HepG2 (cell line): ENCODE results near the gene AP2A2. TPM values are rescaled to one million over a fixed set of nuclear protein-coding genes. Genes with fewer than 3 reads are reported as not detected.
A peak's percentile ranks its signal among the peaks of the same experiment; 100 is the strongest.
"Not testable (repeated sequence)": the region's sequence is repeated elsewhere in the genome, so short reads cannot be mapped to it uniquely, and the experiment has no call there.

Experiments
- ATAC-seq: fragments of 200-7000 bp; cut with Tn5 transposase; 3 replicates; pipeline ENCODE4 v1.9.1; 2020; ENCODE audit warnings: mild to moderate bottlenecking, moderate library complexity
- BruUV-seq: library from RNA; stranded (reverse); fragments of 400-500 nt; replicated peaks from 2 replicates; lab custom pipeline; 2021; lab: Mats Ljungman, UMichigan
- CTCF ChIA-PET: fragments of 300-600 bp; formaldehyde crosslinking; extraction: SDS; loops from one replicate; lab custom pipeline; 2021; ENCODE audit warnings: low total read pairs, inconsistent platforms, low intra/inter-chr PET ratio; lab: Yijun Ruan, JAX
- POLR2A ChIA-PET: fragments of 350-600 bp; sonication (Branson Sonifier 250); formaldehyde crosslinking; loops from one replicate; lab custom pipeline; 2020; ENCODE audit warnings: antibody characterized with exemption, inconsistent platforms; lab: Yijun Ruan, JAX
- DNase-seq: peaks from one replicate; pipeline ENCODE4 v3.0.0-alpha.2; 2015; ENCODE audit warnings: low spot score
- FAIRE-seq: peaks from 3 replicates; lab custom pipeline; 2011; peaks lifted over from hg19 to GRCh38; lab: Jason Lieb, UNC
- H2AFZ ChIP-seq: one replicate; pipeline ENCODE4 v1.6.1; 2011; ENCODE audit warnings: low read length, inconsistent platforms
- H3K27ac ChIP-seq: fragments of 300-600 bp; 3 replicates; pipeline ENCODE4 v1.8.0; 2011; ENCODE audit warnings: mixed run types, mild to moderate bottlenecking, mixed read lengths, low read length, inconsistent platforms; ENCODE audit not compliant: insufficient read depth; ENCODE audit errors: extremely low read length
- H3K27me3 ChIP-seq, 2 experiments: fragments of 200-600 bp in 1 of 2; 2 replicates in 1 of 2; 3 replicates in 1 of 2; pipeline versions ENCODE4 v1.6.0 to v1.8.0; 2011; ENCODE audit warnings: low read length in 2 of 2, mild to moderate bottlenecking in 2 of 2, moderate library complexity in 2 of 2, inconsistent platforms in 1 of 2; ENCODE audit not compliant: insufficient read depth in 2 of 2, control insufficient read depth in 1 of 2
- H3K36me3 ChIP-seq, 2 experiments: fragments of 200-600 bp in 1 of 2; replicated peaks in 1 of 2; 2 replicates in 1 of 2; 3 replicates in 1 of 2; pipeline versions ENCODE4 v1.5.1 to v1.8.0; 2011; ENCODE audit warnings: low read length in 2 of 2, inconsistent platforms in 1 of 2; ENCODE audit not compliant: insufficient read depth in 2 of 2, control insufficient read depth in 1 of 2
- H3K4me1 ChIP-seq: 2 replicates; pipeline ENCODE4 v1.5.1; 2012; ENCODE audit warnings: low read length, inconsistent platforms; ENCODE audit not compliant: insufficient read depth
- H3K4me2 ChIP-seq: 2 replicates; pipeline ENCODE4 v1.6.0; 2011; ENCODE audit warnings: low read depth, low read length, inconsistent platforms
- H3K4me3 ChIP-seq, 3 experiments: fragments of 200-600 bp in 1 of 3; sonication (generic), shearing (Covaris generic) in 1 of 3; replicated peaks in 1 of 3; 2 replicates each; pipeline ENCODE4 v1.5.1; 2011 to 2016; ENCODE audit warnings: low read length in 3 of 3, inconsistent platforms in 2 of 3, low read depth in 2 of 3, mild to moderate bottlenecking in 2 of 3, control low read depth in 1 of 3, mixed read lengths in 1 of 3; ENCODE audit not compliant: insufficient read depth in 1 of 3
- H3K79me2 ChIP-seq: one replicate; pipeline ENCODE4 v1.6.1; 2011; ENCODE audit warnings: low read length, inconsistent platforms; ENCODE audit not compliant: insufficient read depth
- H3K9ac ChIP-seq: 2 replicates; pipeline ENCODE4 v1.6.0; 2011; ENCODE audit warnings: mild to moderate bottlenecking, low read depth, low read length, inconsistent platforms; ENCODE audit not compliant: insufficient read depth
- H3K9me3 ChIP-seq: 2 replicates; pipeline ENCODE4 v1.5.1; 2012; ENCODE audit warnings: mild to moderate bottlenecking, low read length
- H4K20me1 ChIP-seq: 2 replicates; pipeline ENCODE4 v1.6.0; 2011; ENCODE audit warnings: inconsistent platforms, mild to moderate bottlenecking, low read length, moderate library complexity; ENCODE audit not compliant: insufficient read depth
- LBX2 ChIP-seq: sonication (generic); formaldehyde crosslinking; IDR thresholded peaks from 2 replicates; pipeline ENCODE4 v1.5.0; 2020; ENCODE audit warnings: missing genetic modification reagents, mild to moderate bottlenecking, borderline replicate concordance
- NR2F6 ChIP-seq, 2 experiments: IDR thresholded peaks; 2 replicates each; pipeline ENCODE4 v1.6.1; 2016; ENCODE audit warnings: antibody characterized with exemption in 1 of 2, mild to moderate bottlenecking in 1 of 2
- PATZ1 ChIP-seq: sonication (generic); formaldehyde crosslinking; IDR thresholded peaks from 2 replicates; pipeline ENCODE4 v1.4.0; 2020; ENCODE audit warnings: missing genetic modification reagents
- WGBS: methylation state at CpG from one replicate; pipeline ENCODE4 v1.1.6; 2017; ENCODE audit warnings: low lambda C conversion rate; 5-methylcytosine and 5-hydroxymethylcytosine counted together
- in situ Hi-C: cut with HindIII; loops from 2 replicates; pipeline ENCODE4 v1.10.0; 2017; ENCODE audit warnings: low pct_unique_long_range_greater_than_20kb; ENCODE audit not compliant: extremely low pct_ligation_motif_present
- intact Hi-C: fragments of 100-400 bp; cut with micrococcal nuclease; formaldehyde crosslinking; loops from one replicate; pipeline ENCODE4 v1.10.0; 2022; ENCODE audit not compliant: unreplicated experiment
- polyA plus RNA-seq, 8 experiments: library from polyadenylated mRNA; depleted of rRNA in 3 of 8; stranded (reverse) in 7 of 8; unstranded in 1 of 8; fragments of >200 nt; fragmentation: Illumina TruSeq in 4 of 8; extraction: Trizol in 4 of 8; gene quantifications; 2 replicates each; pipeline versions ENCODE4 v1.2.1 to v1.2.3, GENCODE V29; 2011 to 2016; ENCODE audit warnings: low read depth in 4 of 8, missing spikeins in 1 of 8, mixed read lengths in 1 of 8; ENCODE audit not compliant: insufficient read depth in 1 of 8
- total RNA-seq, 5 experiments: library from RNA; depleted of rRNA; stranded (reverse); fragments of >200 nt; fragmentation: Illumina TruSeq; extraction: Trizol; gene quantifications; 2 replicates each; pipeline ENCODE4 v1.2.3, GENCODE V29; 2016; ENCODE audit warnings: low read depth in 1 of 5

AP2A2 gene
- total and polyA plus RNA-seq, 2 of the 13 experiments (the other 11 are each of a cell fraction or from before 2014, with no cell fraction given) = 25.7 to 75.7 TPM

GRCh38 chr11:959608-960007 lies 33.9 kb downstream of the AP2A2 start (continued):
- TF ChIP-seq NR2F6 (IDR thresholded peaks at IDR 0.05) (no peak), NR2F6 (CRISPR knock-in tag; IDR thresholded peaks at IDR 0.05) (peak; percentile 25; the same call in 1 of the 2 replicates), LBX2 (no peak), PATZ1 (CRISPR knock-in tag) (peak; percentile 18; the same call in 1 of the 2 replicates)

GRCh38 chr11:961310-961920 lies 35.7 kb downstream of the AP2A2 start:
- Histone ChIP-seq H3K4me1 (peaks cover 23% of the 10 kb centered on the region), H3K36me3 (peaks cover 14 to 56% of the 10 kb centered on the region in 2 experiments), H3K79me2 (peaks cover 16% of the 10 kb centered on the region)
- H3K27ac ChIP-seq, intact Hi-C loops, H3K4me2 ChIP-seq, H4K20me1 ChIP-seq, H3K27me3 ChIP-seq, DNase-seq, H3K4me3 ChIP-seq, H3K9me3 ChIP-seq, CTCF ChIA-PET, POLR2A ChIA-PET, H2AFZ ChIP-seq, BruUV-seq, ATAC-seq, FAIRE-seq, in situ Hi-C loops, H3K9ac ChIP-seq: not testable (repeated sequence)
- WGBS = 82% methylated on average over 18 of the region's 18 CpGs
